GM12892 (cell line): ENCODE data around the gene ABHD16B.

ENCODE experiments used
- POLR2A ChIP-seq: IDR thresholded peaks from 2 replicates; pipeline ENCODE4 v1.6.1; 2011; ENCODE audit warnings: low read depth, low read length, control low read depth
- POLR2AphosphoS5 ChIP-seq: IDR thresholded peaks from 2 replicates; pipeline ENCODE4 v1.6.1; 2011; ENCODE audit warnings: low read depth, low read length, control low read depth
- TAF1 ChIP-seq: IDR thresholded peaks from 2 replicates; pipeline ENCODE4 v1.6.1; 2011; ENCODE audit warnings: low read depth, mild to moderate bottlenecking, control low read depth, low read length, borderline replicate concordance

GRCh38 chr20:63844511-63844991 is 16.7 kb upstream of the ABHD16B start:
- TF ChIP-seq POLR2A (no peak), POLR2AphosphoS5 (no peak), TAF1 (no peak)
